Neuronal stem cell (in vitro differentiated cells): Measurements from ENCODE around the gene ANKRD42.

Experiments
- DNase-seq: peaks from one replicate; pipeline ENCODE4 v3.0.0-alpha.2; 2013; ENCODE audit warnings: low spot score
- H2AFZ ChIP-seq: one replicate; pipeline ENCODE4 v1.6.1; 2013; ENCODE audit warnings: mild to moderate bottlenecking, low read length, inconsistent platforms
- H2AK5ac ChIP-seq: 2 replicates; pipeline ENCODE4 v1.6.1; 2013; ENCODE audit warnings: low read depth, mild to moderate bottlenecking, inconsistent platforms, low read length, moderate library complexity, mixed read lengths
- H2BK120ac ChIP-seq: 2 replicates; pipeline ENCODE4 v1.6.1; 2013; ENCODE audit warnings: low read depth, mild to moderate bottlenecking, inconsistent platforms, low read length, moderate library complexity, mixed read lengths
- H2BK12ac ChIP-seq: one replicate; pipeline ENCODE4 v1.6.1; 2013; ENCODE audit warnings: low read length, inconsistent platforms
- H2BK15ac ChIP-seq: 2 replicates; pipeline ENCODE4 v1.6.1; 2013; ENCODE audit warnings: mild to moderate bottlenecking, low read length, inconsistent platforms, mixed read lengths
- H2BK5ac ChIP-seq: one replicate; pipeline ENCODE4 v1.6.1; 2013; ENCODE audit warnings: inconsistent platforms, mild to moderate bottlenecking, low read length, moderate library complexity
- H3K14ac ChIP-seq: one replicate; pipeline ENCODE4 v1.6.1; 2013; ENCODE audit warnings: low read length, inconsistent platforms
- H3K18ac ChIP-seq: 2 replicates; pipeline ENCODE4 v1.6.1; 2013; ENCODE audit warnings: low read length, inconsistent platforms
- H3K23ac ChIP-seq: 2 replicates; pipeline ENCODE4 v1.6.1; 2013; ENCODE audit warnings: low read depth, mild to moderate bottlenecking, mixed read lengths, low read length, inconsistent platforms; ENCODE audit not compliant: poor library complexity
- H3K27ac ChIP-seq: replicated peaks from 3 replicates; pipeline ENCODE4 v1.5.1; 2013; ENCODE audit warnings: low read length, inconsistent platforms
- H3K27me3 ChIP-seq, 3 experiments: 2 replicates each; pipeline ENCODE4 v1.6.1; 2013; ENCODE audit warnings: low read length in 3 of 3, mild to moderate bottlenecking in 2 of 3, inconsistent platforms in 1 of 3, low read depth in 1 of 3, mixed read lengths in 1 of 3, moderate library complexity in 1 of 3; ENCODE audit not compliant: control insufficient read depth in 3 of 3, insufficient read depth in 3 of 3
- H3K36me3 ChIP-seq, 2 donors: replicated peaks in 1 of 2; 2 replicates each; pipeline ENCODE4 v1.6.1; 2013; ENCODE audit warnings: low read length in 2 of 2; ENCODE audit not compliant: control insufficient read depth in 2 of 2, insufficient read depth in 2 of 2
- H3K4ac ChIP-seq: 2 replicates; pipeline ENCODE4 v1.6.1; 2013; ENCODE audit warnings: inconsistent platforms, mild to moderate bottlenecking, low read length, moderate library complexity
- H3K4me1 ChIP-seq, 2 donors: 1 replicate in 1 of 2; 2 replicates in 1 of 2; pipeline ENCODE4 v1.6.1; 2013; ENCODE audit warnings: low read length in 2 of 2, low read depth in 1 of 2; ENCODE audit not compliant: control insufficient read depth in 2 of 2, insufficient read depth in 1 of 2
- H3K4me2 ChIP-seq: one replicate; pipeline ENCODE4 v1.6.1; 2013; ENCODE audit warnings: mild to moderate bottlenecking, low read length, inconsistent platforms; ENCODE audit not compliant: insufficient read depth, poor library complexity, severe bottlenecking
- H3K4me3 ChIP-seq, 2 donors: 2 replicates each; pipeline ENCODE4 v1.5.1; 2013; ENCODE audit warnings: low read length in 2 of 2, mild to moderate bottlenecking in 2 of 2, inconsistent platforms in 1 of 2, moderate library complexity in 1 of 2
- H3K79me1 ChIP-seq: one replicate; pipeline ENCODE4 v1.6.1; 2013; ENCODE audit warnings: low read depth, mild to moderate bottlenecking, inconsistent platforms, low read length, moderate library complexity
- H3K9ac ChIP-seq: one replicate; pipeline ENCODE4 v1.6.1; 2013; ENCODE audit warnings: mild to moderate bottlenecking, low read depth, low read length, inconsistent platforms; ENCODE audit not compliant: poor library complexity
- H3K9me3 ChIP-seq, 2 donors: replicated peaks in 1 of 2; 2 replicates each; pipeline versions ENCODE3 to v1.6.1; 2013; ENCODE audit warnings: low read length in 2 of 2, mild to moderate bottlenecking in 2 of 2, inconsistent platforms in 1 of 2, low read depth in 1 of 2, mixed read lengths in 1 of 2, moderate library complexity in 1 of 2; ENCODE audit not compliant: control insufficient read depth in 2 of 2, insufficient read depth in 1 of 2
- H4K8ac ChIP-seq: one replicate; pipeline ENCODE4 v1.6.1; 2013; ENCODE audit warnings: low read depth, mild to moderate bottlenecking, inconsistent platforms, low read length, moderate library complexity
- H4K91ac ChIP-seq: one replicate; pipeline ENCODE4 v1.6.1; 2013; ENCODE audit warnings: low read length, low read depth, mild to moderate bottlenecking, inconsistent platforms; ENCODE audit not compliant: poor library complexity
- whole genome bisulfite sequencing, 2 donors: extraction: QIAGEN DNeasy Blood & Tissue Kit; methylation state at CpG; one replicate each; pipeline ENCODE4 v1.1.7; 2013; ENCODE audit warnings: missing lambda C conversion rate in 2 of 2, mixed read lengths in 1 of 2; ENCODE audit not compliant: insufficient read length in 2 of 2, insufficient replicate concordance in 1 of 2; ENCODE audit errors: extremely low coverage in 2 of 2; 5-methylcytosine and 5-hydroxymethylcytosine counted together

The ANKRD42 gene

GRCh38 chr11:83285771-83286528 is 92.4 kb downstream of the ANKRD42 start, which contains the start of gene CCDC90B:
Gene CCDC90B (minus strand): TSS chr11:83286367. CDS start chr11:83285972, 395 bp downstream.
- Histone ChIP-seq H3K27me3 (no peaks in the 10 kb centered on the region), H3K9me3 (no peaks in the 10 kb centered on the region), H4K91ac (no peak within 1 kb of the TSS), H3K4me3 (peak within 1 kb of the TSS; percentile 88), H2BK120ac (no peak within 1 kb of the TSS), H3K79me1 (peaks cover 4% of the 10 kb centered on the region), H3K18ac (peak within 1 kb of the TSS; percentile 91), H2AK5ac (no peak within 1 kb of the TSS), H3K9ac (peak within 1 kb of the TSS; percentile 85), H2BK5ac (peak within 1 kb of the TSS; percentile 17), H3K14ac (no peak within 1 kb of the TSS), H3K4me1 (peaks cover 3 to 5% of the 10 kb centered on the region in 2 donors), H3K4ac (no peak within 1 kb of the TSS), H3K23ac (peak within 1 kb of the TSS; percentile 29), H3K27ac (peak within 1 kb of the TSS; percentile 30), H4K8ac (no peak within 1 kb of the TSS), H2AFZ (peak within 1 kb of the TSS; percentile 99), H2BK15ac (no peak within 1 kb of the TSS), H2BK12ac (no peak within 1 kb of the TSS), H3K4me2 (peak within 1 kb of the TSS; percentile 56), H3K36me3 (peaks cover 0 to 21% of the 10 kb centered on the region in 2 donors)
- WGBS, 2 donors: no CpG with 5 or more reads among the region's 55 CpGs
- peak; percentile 96 for DNase-seq

GRCh38 chr11:83287631-83288030 is 94.1 kb downstream of the ANKRD42 start:
- Histone ChIP-seq H2BK12ac (no peak overlapping the region), H2BK120ac (no peak overlapping the region), H3K27ac (no peak overlapping the region), H3K4me3 (no peak overlapping the region), H2BK15ac (no peak overlapping the region), H2AK5ac (no peak overlapping the region), H3K9me3 (no peaks in the 10 kb centered on the region), H3K4me1 (peaks cover 3 to 5% of the 10 kb centered on the region in 2 donors), H4K8ac (no peak overlapping the region), H3K27me3 (no peaks in the 10 kb centered on the region), H2AFZ (no peak overlapping the region), H3K4ac (no peak overlapping the region), H3K36me3 (peaks cover 0 to 11% of the 10 kb centered on the region in 2 donors), H3K9ac (no peak overlapping the region), H3K23ac (no peak overlapping the region), H3K18ac (no peak overlapping the region), H3K79me1 (peaks cover 3% of the 10 kb centered on the region), H2BK5ac (no peak overlapping the region), H3K14ac (no peak overlapping the region), H4K91ac (no peak overlapping the region), H3K4me2 (no peak overlapping the region)
- no peak for DNase-seq
- WGBS, 2 donors: no CpG with 5 or more reads among the region's 6 CpGs

DNA sequence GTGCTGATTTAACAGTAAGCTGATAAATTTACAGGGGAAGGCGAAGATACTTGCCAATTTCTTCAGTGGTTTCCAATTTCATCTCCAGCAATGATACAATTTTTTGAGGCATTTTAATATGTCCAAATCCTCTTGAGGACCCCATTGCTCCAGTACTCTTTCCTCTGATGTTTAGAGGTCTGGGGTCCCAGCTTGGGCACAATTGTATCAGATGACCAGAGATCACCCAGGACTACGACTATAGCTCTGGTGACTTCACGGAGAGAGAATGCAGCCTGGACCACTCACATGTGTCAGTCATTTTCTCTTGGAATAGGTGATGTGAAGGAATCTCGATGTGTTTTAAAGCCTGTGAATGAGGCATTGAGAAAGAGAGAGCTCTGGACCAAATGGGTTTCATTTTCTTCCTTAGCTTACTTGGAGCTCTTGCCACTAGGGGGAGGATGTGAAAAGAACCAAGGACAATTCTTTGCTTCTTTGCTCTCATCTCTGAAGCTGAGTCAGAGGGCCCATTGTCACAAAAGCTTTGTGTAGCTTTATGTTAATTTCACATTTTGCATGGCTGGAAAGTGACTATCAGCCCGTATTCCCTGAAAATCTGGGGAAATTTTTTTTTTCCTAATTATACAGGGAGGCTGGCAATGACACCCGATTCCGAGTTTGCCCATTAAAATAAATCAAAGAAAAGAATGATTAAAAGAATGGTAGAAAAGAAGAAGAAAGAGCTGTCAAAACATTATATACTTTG is 99.4 kb downstream of the ANKRD42 start:
- Histone ChIP-seq H2BK120ac (no peak overlapping the region), H3K9me3 (no peaks in the 10 kb centered on the region), H3K18ac (no peak overlapping the region), H2BK12ac (no peak overlapping the region), H3K4me3 (no peak overlapping the region), H4K8ac (no peak overlapping the region), H3K9ac (no peak overlapping the region), H2BK5ac (no peak overlapping the region), H3K23ac (no peak overlapping the region), H3K27ac (no peak overlapping the region), H3K4me1 (peaks cover 0 to 5% of the 10 kb centered on the region in 2 donors), H2BK15ac (no peak overlapping the region), H4K91ac (no peak overlapping the region), H3K36me3 (no peaks in the 10 kb centered on the region), H3K27me3 (no peaks in the 10 kb centered on the region), H2AK5ac (no peak overlapping the region), H3K4me2 (no peak overlapping the region), H3K4ac (no peak overlapping the region), H2AFZ (peak overlapping the region; percentile 77), H3K79me1 (no peaks in the 10 kb centered on the region), H3K14ac (no peak overlapping the region)
- peak; percentile 58 for DNase-seq
- WGBS, 2 donors: no CpG with 5 or more reads among the region's 7 CpGs

DNA sequence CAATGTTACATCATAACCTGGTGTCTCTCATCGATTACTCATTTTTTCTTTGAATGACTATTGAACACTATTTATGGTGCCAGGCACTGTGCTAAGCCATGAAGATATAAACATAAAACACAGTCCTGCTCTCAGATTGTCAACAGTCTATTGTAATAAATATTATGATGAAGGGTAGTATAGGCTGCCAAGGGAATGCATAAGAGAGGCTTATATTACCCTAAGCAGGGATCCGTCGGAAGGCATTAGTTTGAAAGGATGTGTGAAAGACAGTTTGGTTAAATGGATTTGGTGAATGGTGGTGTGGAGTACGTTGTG is 99.9 kb downstream of the ANKRD42 start:
- H3K4me3 ChIP-seq: no peak overlapping the region
- no peak overlapping the region for H3K9ac ChIP-seq
- no peak overlapping the region for H2AK5ac ChIP-seq
- H2AFZ ChIP-seq: peak overlapping the region; percentile 77
- H2BK120ac ChIP-seq: no peak overlapping the region
- no peak overlapping the region for H4K8ac ChIP-seq
- no peak overlapping the region for H3K27ac ChIP-seq
- H3K4me1 ChIP-seq: peaks cover 0 to 5% of the 10 kb centered on the region in 2 donors
- H3K79me1 ChIP-seq: no peaks in the 10 kb centered on the region
- 100% methylated on average over 1 of the region's 4 CpGs; no CpG with 5 or more reads in 1 of the 2 donors for WGBS, 2 donors
- no peak overlapping the region for H2BK15ac ChIP-seq
- H3K23ac ChIP-seq: no peak overlapping the region
- no peak overlapping the region for H2BK12ac ChIP-seq
- H3K4ac ChIP-seq: no peak overlapping the region
- H2BK5ac ChIP-seq: no peak overlapping the region
- no peak overlapping the region for H3K18ac ChIP-seq
- H3K9me3 ChIP-seq: no peaks in the 10 kb centered on the region
- no peak for DNase-seq
- no peaks in the 10 kb centered on the region for H3K36me3 ChIP-seq
- H4K91ac ChIP-seq: no peak overlapping the region
- no peaks in the 10 kb centered on the region for H3K27me3 ChIP-seq
- no peak overlapping the region for H3K4me2 ChIP-seq
- H3K14ac ChIP-seq: no peak overlapping the region
